Measurements from ENCODE around the gene MTG1.
"Not testable (repeated sequence)": the region's sequence is repeated elsewhere in the genome, so short reads cannot be mapped to it uniquely, and the experiment has no call there.

MTG1 gene

GRCh38 chr10:133467286-133467911, 73.4 kb downstream of the MTG1 start:
- no peak for TF ChIP-seq CTCF (conservative IDR thresholded peaks at IDR 0.05; ENCODE audit: low read length)
- no peak for DNase-seq (ENCODE audit: low read depth)
- H3K4me3 ChIP-seq (ENCODE audit: low read length): no peak overlapping the region

- not testable (repeated sequence) for DNase-seq (ENCODE audit: low read depth); H3K4me3 ChIP-seq (ENCODE audit: low read length)
These were observed 75.2 kb downstream of the MTG1 start for GRCh38 chr10:133469205-133469604.

GRCh38 chr10:133471300-133472109, 77.5 kb downstream of the MTG1 start:
- no peak for TF ChIP-seq CTCF (conservative IDR thresholded peaks at IDR 0.05; ENCODE audit: low read length)
- H3K4me3 ChIP-seq (ENCODE audit: low read length): no peak overlapping the region
- no peak for DNase-seq (ENCODE audit: low read depth)
